ENCODE data around the gene MRPS2.

DNA sequence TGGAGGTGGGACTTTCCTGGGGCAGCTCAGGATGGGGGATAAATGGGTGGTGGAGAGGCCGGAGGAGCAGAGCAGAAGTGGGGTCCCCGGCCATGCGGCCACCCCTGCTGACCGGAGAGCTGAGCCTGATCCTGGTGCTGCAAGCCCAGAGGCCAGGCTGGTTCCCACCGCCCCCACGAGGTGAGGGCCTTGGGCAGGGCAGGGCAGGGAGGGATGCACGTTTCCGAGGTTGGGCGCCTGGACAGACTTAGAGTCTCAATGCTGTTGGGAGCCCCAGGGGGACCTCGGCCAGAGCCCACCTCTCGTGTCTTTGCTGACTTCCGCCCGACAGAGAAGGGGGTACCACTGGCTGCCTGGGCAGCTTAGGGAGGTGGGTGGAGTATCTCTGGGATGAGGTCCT is 51.0 kb downstream of the MRPS2 start:
- no peak for TF ChIP-seq POLR2A (IDR thresholded peaks at IDR 0.05; ENCODE audit: low read depth, low read length)
- TF ChIP-seq TAF1 (IDR thresholded peaks at IDR 0.05; ENCODE audit: borderline replicate concordance, low read depth, low read length) = no peak
- TF ChIP-seq POLR2AphosphoS5 (IDR thresholded peaks at IDR 0.05; ENCODE audit: low read depth, low read length) = no peak
